Ectodermal cell (in vitro differentiated cells): ENCODE measurements around the gene ZNF839.
"Not testable (repeated sequence)": the region's sequence is repeated elsewhere in the genome, so short reads cannot be mapped to it uniquely, and the experiment has no call there.

ENCODE experiments used
- H3K27ac ChIP-seq: 2 replicates; pipeline ENCODE4 v1.7.0; 2013; ENCODE audit warnings: mild to moderate bottlenecking, low read depth, low read length; ENCODE audit not compliant: insufficient read depth, poor library complexity, severe bottlenecking
- H3K27me3 ChIP-seq: 2 replicates; pipeline ENCODE4 v1.7.0; 2013; ENCODE audit warnings: mild to moderate bottlenecking, low read length; ENCODE audit not compliant: insufficient read depth, control insufficient read depth, poor library complexity, severe bottlenecking
- H3K36me3 ChIP-seq: one replicate; pipeline ENCODE4 v1.7.0; 2013; ENCODE audit warnings: low read length; ENCODE audit not compliant: control insufficient read depth, insufficient read depth
- H3K4me1 ChIP-seq: one replicate; pipeline ENCODE4 v1.7.0; 2013; ENCODE audit warnings: low read length; ENCODE audit not compliant: control insufficient read depth, insufficient read depth
- H3K4me3 ChIP-seq: 2 replicates; pipeline ENCODE4 v1.7.0; 2013; ENCODE audit warnings: low read depth, low read length, control low read depth; ENCODE audit not compliant: insufficient read depth
- H3K9me3 ChIP-seq: 2 replicates; pipeline ENCODE4 v1.7.0; 2013; ENCODE audit warnings: mild to moderate bottlenecking, low read length, moderate library complexity; ENCODE audit not compliant: control insufficient read depth
- WGBS, 2 experiments: methylation state at CpG; one replicate each; pipeline ENCODE4 v1.1.7; 2013; ENCODE audit warnings: missing lambda C conversion rate in 2 of 2; 5-methylcytosine and 5-hydroxymethylcytosine counted together

Gene ZNF839

GRCh38 chr14:102320671-102321455 is 1.3 kb downstream of the ZNF839 start:
- Histone ChIP-seq H3K36me3 (no peaks in the 10 kb centered on the region), H3K4me3 (peak overlapping the region; percentile 85), H3K4me1 (no peaks in the 10 kb centered on the region), H3K27ac (no peak overlapping the region), H3K9me3 (no peaks in the 10 kb centered on the region), H3K27me3 (no peaks in the 10 kb centered on the region)
- 93 to 96% methylated on average over 16 to 17 of the region's 17 CpGs for WGBS, 2 experiments

GRCh38 chr14:102321456-102322422 is 2.2 kb downstream of the ZNF839 start:
- Histone ChIP-seq H3K27me3 (no peaks in the 10 kb centered on the region), H3K4me1 (no peaks in the 10 kb centered on the region), H3K36me3 (no peaks in the 10 kb centered on the region), H3K4me3 (no peak overlapping the region), H3K27ac (no peak overlapping the region), H3K9me3 (no peaks in the 10 kb centered on the region)
- 93 to 95% methylated on average over 11 to 12 of the region's 12 CpGs for WGBS, 2 experiments

- Histone ChIP-seq H3K36me3 (no peaks in the 10 kb centered on the region), H3K4me3 (no peak overlapping the region), H3K27ac (no peak overlapping the region), H3K4me1 (no peaks in the 10 kb centered on the region), H3K27me3 (no peaks in the 10 kb centered on the region), H3K9me3 (no peaks in the 10 kb centered on the region)
- WGBS, 2 experiments, result 67 to 71% methylated on average over 8 of the region's 8 CpGs
Observed at GRCh38 chr14:102323102-102323501, 3.6 kb downstream of the ZNF839 start.

- no peak overlapping the region for H3K4me3 ChIP-seq
- no peaks in the 10 kb centered on the region for H3K36me3 ChIP-seq
- no peak overlapping the region for H3K27ac ChIP-seq
- H3K4me1 ChIP-seq, result no peaks in the 10 kb centered on the region
- H3K27me3 ChIP-seq, result no peaks in the 10 kb centered on the region
- no peaks in the 10 kb centered on the region for H3K9me3 ChIP-seq
- 75 to 82% methylated on average over 9 of the region's 9 CpGs for WGBS, 2 experiments
Observed at GRCh38 chr14:102325791-102326345, 6.3 kb downstream of the ZNF839 start.

GRCh38 chr14:102326583-102326982 is 7.0 kb downstream of the ZNF839 start:
- H3K4me1 ChIP-seq, result no peaks in the 10 kb centered on the region
- 95 to 96% methylated on average over 14 of the region's 14 CpGs for WGBS, 2 experiments
- H3K4me3 ChIP-seq, result no peak overlapping the region
- H3K36me3 ChIP-seq, result peaks cover under 1% of the 10 kb centered on the region
- no peaks in the 10 kb centered on the region for H3K27me3 ChIP-seq
- H3K9me3 ChIP-seq, result no peaks in the 10 kb centered on the region
- no peak overlapping the region for H3K27ac ChIP-seq

- not testable (repeated sequence) for H3K9me3 ChIP-seq, H3K27ac ChIP-seq, H3K27me3 ChIP-seq, H3K4me1 ChIP-seq, H3K4me3 ChIP-seq
- H3K36me3 ChIP-seq, result peaks cover 14% of the 10 kb centered on the region
- WGBS, 2 experiments, result 90 to 94% methylated on average over 6 of the region's 6 CpGs
Observed at GRCh38 chr14:102329381-102329780, 9.8 kb downstream of the ZNF839 start.

- Histone ChIP-seq H3K4me1 (no peaks in the 10 kb centered on the region), H3K36me3 (peaks cover 15% of the 10 kb centered on the region), H3K27me3 (no peaks in the 10 kb centered on the region), H3K9me3 (no peaks in the 10 kb centered on the region), H3K27ac (no peak overlapping the region), H3K4me3 (no peak overlapping the region)
- WGBS, 2 experiments, result 96% methylated on average over 6 to 8 of the region's 8 CpGs
Observed at GRCh38 chr14:102330806-102331205, 11.3 kb downstream of the ZNF839 start.

GRCh38 chr14:102333390-102333789 is 13.8 kb downstream of the ZNF839 start:
- no peak overlapping the region for H3K27ac ChIP-seq
- peaks cover 19% of the 10 kb centered on the region for H3K36me3 ChIP-seq
- H3K27me3 ChIP-seq, result no peaks in the 10 kb centered on the region
- no peaks in the 10 kb centered on the region for H3K9me3 ChIP-seq
- WGBS, 2 experiments, result 91 to 92% methylated on average over 7 of the region's 7 CpGs
- H3K4me1 ChIP-seq, result no peaks in the 10 kb centered on the region
- H3K4me3 ChIP-seq, result no peak overlapping the region

GRCh38 chr14:102333795-102334705 is 14.5 kb downstream of the ZNF839 start:
- H3K36me3 ChIP-seq, result peaks cover 19% of the 10 kb centered on the region
- no peaks in the 10 kb centered on the region for H3K9me3 ChIP-seq
- H3K27me3 ChIP-seq, result no peaks in the 10 kb centered on the region
- no peak overlapping the region for H3K27ac ChIP-seq
- 95 to 96% methylated on average over 12 to 13 of the region's 13 CpGs for WGBS, 2 experiments
- H3K4me1 ChIP-seq, result no peaks in the 10 kb centered on the region
- no peak overlapping the region for H3K4me3 ChIP-seq
